Measurements from ENCODE around the gene SETX. TPM values are rescaled to one million over a fixed set of nuclear protein-coding genes. Genes with fewer than 3 reads are reported as not detected.
A peak's percentile ranks its signal among the peaks of the same experiment; 100 is the strongest.

The SETX gene
- polyA plus RNA-seq, 4 donors: 16.1 to 34.5 (median 17.8) TPM

GRCh38 chr9:132268725-132269352, 85.9 kb downstream of the SETX start:
- Histone ChIP-seq H3K27me3 (ENCODE audit: control insufficient read depth in 3 of 3, insufficient read depth in 3 of 3, low read length in 3 of 3) (no peaks in the 10 kb centered on the region), H3K9me3 (ENCODE audit: control insufficient read depth in 2 of 2, insufficient read depth in 1 of 2, low read depth in 1 of 2, low read length in 1 of 2) (no peaks in the 10 kb centered on the region), H3K4me3 (ENCODE audit: low read depth in 1 of 3, low read length in 3 of 3) (no peak overlapping the region), H3K36me3 (ENCODE audit: control insufficient read depth in 3 of 3, insufficient read depth in 2 of 3, low read depth in 1 of 3, low read length in 3 of 3) (peaks cover 12 to 39% (median 33%) of the 10 kb centered on the region in 3 donors), H3K27ac (ENCODE audit: low read depth in 1 of 3, low read length in 2 of 3) (no peak overlapping the region), H3K4me1 (ENCODE audit: control insufficient read depth in 3 of 3, insufficient read depth in 2 of 3, low read depth in 1 of 3, low read length in 2 of 3) (no peaks in the 10 kb centered on the region)
- FAIRE-seq (no peak), DNase-seq (peak; percentile 55 to 76)
- 56 to 62% (median 61%) methylated on average over 10 of the region's 10 CpGs for WGBS, 3 donors

GRCh38 chr9:132267660-132268059, 87.1 kb downstream of the SETX start:
- H3K27me3 ChIP-seq (ENCODE audit: control insufficient read depth in 3 of 3, insufficient read depth in 3 of 3, low read length in 3 of 3): no peaks in the 10 kb centered on the region
- DNase-seq: no peak
- H3K27ac ChIP-seq (ENCODE audit: low read depth in 1 of 3, low read length in 2 of 3): no peak overlapping the region
- H3K9me3 ChIP-seq (ENCODE audit: control insufficient read depth in 2 of 2, insufficient read depth in 1 of 2, low read depth in 1 of 2, low read length in 1 of 2): no peaks in the 10 kb centered on the region
- H3K4me1 ChIP-seq (ENCODE audit: control insufficient read depth in 3 of 3, insufficient read depth in 2 of 3, low read depth in 1 of 3, low read length in 2 of 3): no peaks in the 10 kb centered on the region
- WGBS, 3 donors: 94 to 100% (median 95%) methylated on average over 3 of the region's 3 CpGs
- H3K36me3 ChIP-seq (ENCODE audit: control insufficient read depth in 3 of 3, insufficient read depth in 2 of 3, low read depth in 1 of 3, low read length in 3 of 3): peaks cover 18 to 42% (median 37%) of the 10 kb centered on the region in 3 donors
- FAIRE-seq: no peak
- H3K4me3 ChIP-seq (ENCODE audit: low read depth in 1 of 3, low read length in 3 of 3): no peak overlapping the region

- Histone ChIP-seq H3K27ac (ENCODE audit: low read depth in 1 of 3, low read length in 2 of 3) (no peak overlapping the region), H3K27me3 (ENCODE audit: control insufficient read depth in 3 of 3, insufficient read depth in 3 of 3, low read length in 3 of 3) (no peaks in the 10 kb centered on the region), H3K4me1 (ENCODE audit: control insufficient read depth in 3 of 3, insufficient read depth in 2 of 3, low read depth in 1 of 3, low read length in 2 of 3) (no peaks in the 10 kb centered on the region), H3K4me3 (ENCODE audit: low read depth in 1 of 3, low read length in 3 of 3) (no peak overlapping the region), H3K36me3 (ENCODE audit: control insufficient read depth in 3 of 3, insufficient read depth in 2 of 3, low read depth in 1 of 3, low read length in 3 of 3) (peaks cover 16 to 36% (median 36%) of the 10 kb centered on the region in 3 donors), H3K9me3 (ENCODE audit: control insufficient read depth in 2 of 2, insufficient read depth in 1 of 2, low read depth in 1 of 2, low read length in 1 of 2) (no peaks in the 10 kb centered on the region)
- DNase-seq (peak in 1 of 2 donors; percentile 9), FAIRE-seq (no peak)
- 64 to 82% (median 66%) methylated on average over 3 of the region's 3 CpGs for WGBS, 3 donors
Measured at GRCh38 chr9:132266017-132266416, 88.8 kb downstream of the SETX start.

- DNase-seq: no peak
- FAIRE-seq: no peak
- WGBS, 3 donors: 80 to 88% (median 82%) methylated on average over 3 of the region's 3 CpGs
- Histone ChIP-seq H3K9me3 (ENCODE audit: control insufficient read depth in 2 of 2, insufficient read depth in 1 of 2, low read depth in 1 of 2, low read length in 1 of 2) (no peaks in the 10 kb centered on the region), H3K27me3 (ENCODE audit: control insufficient read depth in 3 of 3, insufficient read depth in 3 of 3, low read length in 3 of 3) (no peaks in the 10 kb centered on the region), H3K4me3 (ENCODE audit: low read depth in 1 of 3, low read length in 3 of 3) (no peak overlapping the region), H3K27ac (ENCODE audit: low read depth in 1 of 3, low read length in 2 of 3) (no peak overlapping the region), H3K4me1 (ENCODE audit: control insufficient read depth in 3 of 3, insufficient read depth in 2 of 3, low read depth in 1 of 3, low read length in 2 of 3) (no peaks in the 10 kb centered on the region), H3K36me3 (ENCODE audit: control insufficient read depth in 3 of 3, insufficient read depth in 2 of 3, low read depth in 1 of 3, low read length in 3 of 3) (peaks cover 11 to 18% (median 17%) of the 10 kb centered on the region in 3 donors)
Measured at GRCh38 chr9:132260846-132261245, 93.9 kb downstream of the SETX start.

GRCh38 chr9:132250324-132251262, 104.2 kb downstream of the SETX start:
- Histone ChIP-seq H3K9me3 (ENCODE audit: control insufficient read depth in 2 of 2, insufficient read depth in 1 of 2, low read depth in 1 of 2, low read length in 1 of 2) (peaks cover 0 to 14% of the 10 kb centered on the region in 2 donors), H3K27ac (ENCODE audit: low read depth in 1 of 3, low read length in 2 of 3) (no peak overlapping the region), H3K27me3 (ENCODE audit: control insufficient read depth in 3 of 3, insufficient read depth in 3 of 3, low read length in 3 of 3) (peaks cover 0 to 8% (median 0%) of the 10 kb centered on the region in 3 donors), H3K4me1 (ENCODE audit: control insufficient read depth in 3 of 3, insufficient read depth in 2 of 3, low read depth in 1 of 3, low read length in 2 of 3) (no peaks in the 10 kb centered on the region), H3K36me3 (ENCODE audit: control insufficient read depth in 3 of 3, insufficient read depth in 2 of 3, low read depth in 1 of 3, low read length in 3 of 3) (no peaks in the 10 kb centered on the region), H3K4me3 (ENCODE audit: low read depth in 1 of 3, low read length in 3 of 3) (no peak overlapping the region)
- FAIRE-seq (no peak), DNase-seq (no peak)
- 87 to 93% (median 88%) methylated on average over 19 to 20 of the region's 20 CpGs for WGBS, 3 donors

- no peak overlapping the region for H3K27ac ChIP-seq (ENCODE audit: low read depth in 1 of 3, low read length in 2 of 3)
- H3K4me1 ChIP-seq (ENCODE audit: control insufficient read depth in 3 of 3, insufficient read depth in 2 of 3, low read depth in 1 of 3, low read length in 2 of 3): no peaks in the 10 kb centered on the region
- DNase-seq (no peak), FAIRE-seq (no peak)
- WGBS, 3 donors: 81 to 88% (median 84%) methylated on average over 8 of the region's 8 CpGs
- no peaks in the 10 kb centered on the region for H3K36me3 ChIP-seq (ENCODE audit: control insufficient read depth in 3 of 3, insufficient read depth in 2 of 3, low read depth in 1 of 3, low read length in 3 of 3)
- H3K27me3 ChIP-seq (ENCODE audit: control insufficient read depth in 3 of 3, insufficient read depth in 3 of 3, low read length in 3 of 3): peaks cover 0 to 13% (median 0%) of the 10 kb centered on the region in 3 donors
- no peak overlapping the region for H3K4me3 ChIP-seq (ENCODE audit: low read depth in 1 of 3, low read length in 3 of 3)
- H3K9me3 ChIP-seq (ENCODE audit: control insufficient read depth in 2 of 2, insufficient read depth in 1 of 2, low read depth in 1 of 2, low read length in 1 of 2): peaks cover 0 to 14% of the 10 kb centered on the region in 2 donors
Measured at GRCh38 chr9:132249690-132250089, 105.1 kb downstream of the SETX start.

GRCh38 chr9:132249123-132249522, 105.7 kb downstream of the SETX start:
- Histone ChIP-seq H3K4me3 (ENCODE audit: low read depth in 1 of 3, low read length in 3 of 3) (no peak overlapping the region), H3K9me3 (ENCODE audit: control insufficient read depth in 2 of 2, insufficient read depth in 1 of 2, low read depth in 1 of 2, low read length in 1 of 2) (peaks cover 0 to 14% of the 10 kb centered on the region in 2 donors), H3K27ac (ENCODE audit: low read depth in 1 of 3, low read length in 2 of 3) (no peak overlapping the region), H3K4me1 (ENCODE audit: control insufficient read depth in 3 of 3, insufficient read depth in 2 of 3, low read depth in 1 of 3, low read length in 2 of 3) (no peaks in the 10 kb centered on the region), H3K36me3 (ENCODE audit: control insufficient read depth in 3 of 3, insufficient read depth in 2 of 3, low read depth in 1 of 3, low read length in 3 of 3) (no peaks in the 10 kb centered on the region), H3K27me3 (ENCODE audit: control insufficient read depth in 3 of 3, insufficient read depth in 3 of 3, low read length in 3 of 3) (peaks cover 0 to 13% (median 0%) of the 10 kb centered on the region in 3 donors)
- 14 to 61% (median 25%) methylated on average over 6 of the region's 6 CpGs for WGBS, 3 donors
- FAIRE-seq: no peak
- DNase-seq: no peak

- H3K9me3 ChIP-seq (ENCODE audit: control insufficient read depth in 2 of 2, insufficient read depth in 1 of 2, low read depth in 1 of 2, low read length in 1 of 2): peaks cover 0 to 14% of the 10 kb centered on the region in 2 donors
- WGBS, 3 donors: 75 to 86% (median 80%) methylated on average over 7 to 8 of the region's 8 CpGs
- peaks cover 0 to 18% (median 0%) of the 10 kb centered on the region in 3 donors for H3K27me3 ChIP-seq (ENCODE audit: control insufficient read depth in 3 of 3, insufficient read depth in 3 of 3, low read length in 3 of 3)
- H3K27ac ChIP-seq (ENCODE audit: low read depth in 1 of 3, low read length in 2 of 3): no peak overlapping the region
- H3K4me3 ChIP-seq (ENCODE audit: low read depth in 1 of 3, low read length in 3 of 3): no peak overlapping the region
- FAIRE-seq: no peak
- no peaks in the 10 kb centered on the region for H3K4me1 ChIP-seq (ENCODE audit: control insufficient read depth in 3 of 3, insufficient read depth in 2 of 3, low read depth in 1 of 3, low read length in 2 of 3)
- H3K36me3 ChIP-seq (ENCODE audit: control insufficient read depth in 3 of 3, insufficient read depth in 2 of 3, low read depth in 1 of 3, low read length in 3 of 3): no peaks in the 10 kb centered on the region
- DNase-seq: no peak
Measured at GRCh38 chr9:132247942-132248341, 106.8 kb downstream of the SETX start.
